ENCODE measurements around the gene ALLC. TPM values are rescaled to one million over a fixed set of nuclear protein-coding genes. Genes with fewer than 3 reads are reported as not detected.
A peak's percentile ranks its signal among the peaks of the same experiment; 100 is the strongest.
"Not testable (repeated sequence)": the region's sequence is repeated elsewhere in the genome, so short reads cannot be mapped to it uniquely, and the experiment has no call there.

Gene ALLC
- total RNA-seq, 1 donor from 2014 or later: not detected

GRCh38 chr2:3612639-3613523 is 45.1 kb upstream of the ALLC start:
- peak in 1 of 2 donors; percentile 55 for DNase-seq (ENCODE audit: low spot score in 2 of 2)
- no peaks in the 10 kb centered on the region for H3K36me3 ChIP-seq
- no peak overlapping the region for H3K4me3 ChIP-seq
- no peak overlapping the region for H3K27ac ChIP-seq
- intact Hi-C loops (cut with DNase I): no loop called here
- TF ChIP-seq CTCF (IDR thresholded peaks at IDR 0.05): no peak
- H3K9me3 ChIP-seq: no peaks in the 10 kb centered on the region
- no peaks in the 10 kb centered on the region for H3K27me3 ChIP-seq
- no peaks in the 10 kb centered on the region for H3K4me1 ChIP-seq

GRCh38 chr2:3613524-3613905 is 44.5 kb upstream of the ALLC start:
- H3K27me3 ChIP-seq: no peaks in the 10 kb centered on the region
- no peaks in the 10 kb centered on the region for H3K36me3 ChIP-seq
- no peak overlapping the region for H3K27ac ChIP-seq
- peak in 1 of 2 donors; percentile 50 for DNase-seq (ENCODE audit: low spot score in 2 of 2)
- no peak overlapping the region for H3K4me3 ChIP-seq
- no peaks in the 10 kb centered on the region for H3K9me3 ChIP-seq
- no peak for TF ChIP-seq CTCF (IDR thresholded peaks at IDR 0.05)
- H3K4me1 ChIP-seq: no peaks in the 10 kb centered on the region
- intact Hi-C loops (cut with DNase I): no loop called here

- H3K27me3 ChIP-seq; H3K4me3 ChIP-seq; H3K36me3 ChIP-seq; H3K9me3 ChIP-seq; DNase-seq (ENCODE audit: low spot score in 2 of 2); H3K4me1 ChIP-seq; H3K27ac ChIP-seq; intact Hi-C loops (cut with DNase I): not testable (repeated sequence)
Measured at GRCh38 chr2:3614743-3615142, 43.3 kb upstream of the ALLC start.

GRCh38 chr2:3615541-3616200 is 42.3 kb upstream of the ALLC start:
- H3K9me3 ChIP-seq; H3K4me1 ChIP-seq; H3K27me3 ChIP-seq; H3K27ac ChIP-seq; intact Hi-C loops (cut with DNase I); H3K36me3 ChIP-seq; H3K4me3 ChIP-seq: not testable (repeated sequence)
- peak in 1 of 2 donors; percentile 33 for DNase-seq (ENCODE audit: low spot score in 2 of 2)

- intact Hi-C loops (cut with DNase I); DNase-seq (ENCODE audit: low spot score in 2 of 2); H3K27me3 ChIP-seq: not testable (repeated sequence)
Measured at GRCh38 chr2:3616435-3617197, 41.4 kb upstream of the ALLC start.

GRCh38 chr2:3617198-3617890 is 40.7 kb upstream of the ALLC start:
- intact Hi-C loops (cut with DNase I): no loop called here
- no peaks in the 10 kb centered on the region for H3K36me3 ChIP-seq
- no peaks in the 10 kb centered on the region for H3K27me3 ChIP-seq
- peak in 1 of 2 donors; percentile 21 for DNase-seq (ENCODE audit: low spot score in 2 of 2)
- H3K9me3 ChIP-seq: no peaks in the 10 kb centered on the region
- H3K4me1 ChIP-seq: no peaks in the 10 kb centered on the region
- H3K4me3 ChIP-seq: no peak overlapping the region
- H3K27ac ChIP-seq: no peak overlapping the region
- TF ChIP-seq CTCF (IDR thresholded peaks at IDR 0.05): no peak

More at GRCh38 chr2:3616435-3617197, 41.4 kb upstream of the ALLC start:
- H3K27ac ChIP-seq, H3K36me3 ChIP-seq, H3K4me1 ChIP-seq, H3K4me3 ChIP-seq, H3K9me3 ChIP-seq: not testable (repeated sequence)

Measured in ascending aorta (tissue), 2 donors.